Activated T-helper 9 cell treated with anti-CD3 and anti-CD28 coated beads, Interleukin-2, amount 50 U/mL, for 16 hours (primary cell): ENCODE data around the gene ABI3BP.

Experiments used
- DNase-seq: peaks from one replicate; pipeline ENCODE4 v3.0.0-alpha.2; 2020; ENCODE audit warnings: low read depth

Gene ABI3BP

DNA sequence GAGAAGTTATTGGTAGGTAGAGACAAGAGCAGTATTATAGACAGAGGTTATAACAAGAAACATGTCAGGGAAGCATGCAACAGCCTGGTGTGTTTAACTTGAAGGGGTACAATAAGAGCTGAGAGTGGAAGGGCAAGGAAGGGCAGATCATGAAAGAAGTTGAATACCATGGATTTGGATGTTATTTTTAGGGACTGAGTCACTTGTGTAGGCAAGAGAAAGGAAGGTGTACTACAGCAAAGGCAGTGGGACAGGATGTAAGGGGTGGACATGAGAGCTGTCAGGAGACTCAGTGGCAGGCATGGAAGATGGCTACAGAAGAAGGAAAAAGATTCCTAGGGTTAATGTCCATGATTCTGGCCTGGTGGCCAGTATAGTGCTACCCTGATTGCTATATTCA is 217.6 kb downstream of the ABI3BP start:
- no peak for DNase-seq

DNA sequence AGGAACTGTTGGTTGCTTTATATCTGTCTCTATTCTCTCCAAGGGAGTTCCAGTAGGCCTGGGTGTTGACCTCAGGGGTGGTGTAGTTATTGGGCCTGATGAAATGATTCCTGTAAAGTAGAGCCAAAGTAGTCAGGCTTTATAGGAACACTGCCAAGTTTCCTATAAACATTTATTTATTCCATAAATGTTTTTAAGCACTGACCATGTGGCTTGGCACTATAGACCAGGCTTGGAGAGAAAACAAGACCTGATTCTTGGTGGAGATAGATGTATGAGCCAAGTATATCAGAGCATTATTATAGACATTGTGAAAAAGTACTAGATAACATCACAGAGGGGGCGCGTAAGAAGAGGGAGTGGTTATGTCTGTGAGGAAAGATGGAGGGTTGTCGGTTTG is 218.0 kb downstream of the ABI3BP start:
- DNase-seq, result no peak

DNA sequence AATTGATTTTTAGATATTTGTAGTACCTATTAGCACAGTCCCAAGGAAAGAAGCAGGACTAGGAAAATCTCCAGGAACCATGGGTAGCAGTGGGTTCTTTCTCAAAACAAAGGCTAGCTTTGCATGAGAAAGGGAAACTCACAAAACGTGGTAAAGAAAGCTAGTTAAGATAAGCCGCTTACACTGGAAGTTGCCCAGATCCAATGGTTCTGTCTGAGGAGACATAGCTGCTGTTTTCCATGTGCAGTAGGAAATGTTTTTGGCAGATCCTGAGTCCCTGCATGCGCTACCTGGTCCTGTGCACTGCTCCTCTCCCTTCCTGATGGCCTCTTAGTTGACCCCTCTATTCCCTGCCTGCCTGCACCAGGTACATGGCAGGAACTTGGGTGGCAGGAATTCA is 223.5 kb downstream of the ABI3BP start:
- DNase-seq, result no peak

DNA sequence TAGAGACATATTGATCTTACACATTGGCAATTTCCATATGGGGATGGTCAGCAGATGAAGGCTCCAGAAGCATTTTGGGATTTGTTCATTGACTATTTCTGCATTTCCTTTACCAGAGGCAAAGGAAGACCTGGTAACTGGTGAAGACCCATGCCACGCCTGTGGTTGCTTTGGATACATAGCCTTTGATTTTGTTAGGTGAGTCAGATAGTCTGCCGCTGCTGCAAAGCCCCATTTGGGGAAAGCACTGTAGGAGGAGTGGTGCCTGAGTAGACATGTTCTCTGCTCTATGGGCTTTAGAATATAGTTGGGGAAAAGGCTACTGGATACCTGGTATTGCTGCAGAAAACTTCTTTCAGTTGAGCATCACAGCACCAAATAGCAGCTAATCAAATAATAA is 227.2 kb downstream of the ABI3BP start:
- no peak for DNase-seq

DNA sequence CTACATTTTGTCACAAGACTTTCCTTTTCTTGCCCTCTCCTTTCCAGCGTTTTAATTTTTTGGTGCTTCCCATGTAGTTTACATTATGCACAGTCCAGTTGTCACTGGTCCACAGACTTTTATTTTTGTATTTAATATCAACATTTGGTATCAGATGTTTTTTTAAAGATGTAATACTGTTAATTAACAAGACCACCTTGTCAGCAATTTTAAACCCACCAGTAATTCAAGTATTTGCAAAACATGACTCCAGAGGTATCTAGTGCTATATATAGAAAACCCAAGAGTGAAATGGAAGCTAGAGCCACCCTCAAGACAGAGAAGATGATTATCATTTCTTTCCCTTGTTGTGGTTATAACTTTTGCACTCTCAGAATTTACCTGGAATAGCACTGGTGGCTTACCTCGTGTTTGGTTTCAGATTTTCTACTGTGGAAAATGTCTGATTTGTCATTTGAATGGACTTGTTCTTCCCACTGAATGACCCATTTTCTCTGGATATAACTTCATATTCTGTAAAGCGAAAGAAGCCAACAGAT is 227.7 kb downstream of the ABI3BP start:
- DNase-seq, result no peak

DNA sequence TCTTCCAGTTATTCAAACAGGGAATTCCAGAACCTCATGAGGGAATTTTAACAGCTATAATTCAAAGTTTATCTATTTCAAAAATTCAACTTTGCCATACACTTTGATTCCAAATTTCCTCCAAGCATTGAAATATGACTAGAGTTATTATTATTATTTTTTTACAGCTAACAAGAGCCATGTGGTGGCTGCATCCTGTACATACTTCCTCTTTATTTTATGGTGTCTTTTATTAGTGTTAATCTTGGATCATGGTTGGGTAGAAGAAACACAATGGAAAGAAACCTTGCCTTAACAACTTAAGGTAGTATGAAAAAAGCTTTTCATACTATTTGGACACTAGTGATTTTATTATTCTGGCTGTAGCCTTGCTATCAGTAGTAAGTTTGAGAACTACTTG is 231.3 kb downstream of the ABI3BP start:
- DNase-seq, result no peak

DNA sequence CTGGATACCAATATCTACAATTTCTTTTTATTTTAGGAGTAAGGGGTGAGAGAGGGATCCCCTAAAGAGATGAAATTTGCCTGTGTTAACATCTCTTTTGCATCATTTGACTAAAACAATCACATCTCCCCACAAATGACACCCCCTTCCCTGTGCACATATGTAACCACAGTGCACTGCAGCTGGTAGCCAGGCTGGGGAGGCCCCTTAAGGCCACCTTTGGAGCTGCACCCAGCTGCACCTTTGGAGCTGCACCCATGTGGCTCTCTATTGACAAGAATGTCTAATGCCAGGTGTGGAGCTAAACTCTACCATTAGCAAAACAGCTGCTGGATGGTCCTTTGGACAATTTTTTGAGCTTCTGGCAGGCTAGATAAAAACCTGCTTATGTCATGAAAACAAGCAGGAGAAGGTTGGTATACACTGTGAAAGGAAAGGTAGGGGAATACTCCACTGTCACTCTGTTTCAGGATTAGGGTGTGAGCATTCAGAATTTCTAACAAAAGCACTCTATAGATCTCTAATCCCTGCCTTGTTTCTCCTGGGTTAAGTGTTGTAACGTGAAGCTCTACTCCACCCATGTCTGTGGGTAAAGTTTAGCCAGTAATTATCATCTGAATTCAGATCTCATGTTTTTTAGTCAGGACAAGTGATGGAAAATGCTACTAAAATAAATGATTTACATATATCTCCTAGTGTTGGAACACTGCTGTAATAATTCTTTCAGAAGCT is 231.8 kb downstream of the ABI3BP start:
- no peak for DNase-seq

DNA sequence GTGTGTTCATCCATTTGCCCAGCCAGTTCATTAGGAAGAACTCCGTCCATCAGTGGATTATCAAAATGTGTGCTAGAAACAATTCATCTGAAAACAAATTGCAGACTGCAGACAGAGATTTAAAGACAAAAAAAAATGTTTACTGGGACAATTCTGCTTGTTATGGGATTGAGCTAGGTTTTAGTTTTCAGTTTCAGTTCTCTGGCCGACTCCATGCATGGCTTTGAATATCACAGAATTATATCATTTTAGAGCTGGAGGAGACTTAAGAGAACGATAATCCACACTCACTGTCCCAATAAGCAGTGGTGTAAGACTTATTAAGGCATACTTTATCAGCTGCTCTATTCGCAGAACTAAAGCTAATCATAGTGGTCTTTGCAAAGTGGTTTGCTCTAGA is 232.8 kb downstream of the ABI3BP start:
- no peak for DNase-seq

DNA sequence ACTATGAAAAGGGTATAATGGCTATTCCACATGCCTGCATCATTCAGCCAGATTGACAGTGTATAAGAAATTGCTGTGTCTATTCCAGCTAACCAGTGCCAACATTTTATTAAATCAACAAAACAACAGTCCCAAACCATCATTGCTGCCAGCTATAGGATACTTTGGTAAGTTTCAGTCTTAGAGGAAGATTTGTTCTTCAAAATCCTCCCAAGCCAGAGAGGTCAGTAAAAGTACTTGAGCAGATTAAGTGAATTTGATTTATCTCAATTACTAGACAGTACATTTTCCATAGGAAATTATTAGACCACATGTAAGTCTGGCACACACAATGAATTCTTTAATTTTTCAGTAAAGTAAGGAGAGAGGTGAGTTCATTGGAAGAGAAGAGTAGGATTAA is 233.3 kb downstream of the ABI3BP start:
- no peak for DNase-seq

DNA sequence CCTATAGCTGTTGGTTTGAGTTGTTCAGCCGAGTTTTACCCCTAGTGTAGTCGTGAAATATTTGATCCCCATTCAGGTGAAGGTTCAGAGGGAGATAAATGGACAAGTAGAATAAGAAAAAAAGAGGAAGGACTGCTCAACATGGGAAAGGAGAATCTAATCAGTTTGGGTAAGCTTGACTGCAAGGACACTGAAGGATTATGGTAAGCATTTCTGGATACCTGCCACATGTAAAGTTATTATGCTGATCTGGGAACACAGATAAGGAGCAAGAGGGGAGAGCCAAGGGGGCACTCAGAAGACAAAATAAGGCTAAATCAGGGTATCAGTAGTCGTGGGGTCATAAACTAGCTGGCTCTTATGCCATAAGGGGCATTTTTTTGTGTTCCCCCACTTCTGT is 234.1 kb downstream of the ABI3BP start:
- no peak for DNase-seq

DNA sequence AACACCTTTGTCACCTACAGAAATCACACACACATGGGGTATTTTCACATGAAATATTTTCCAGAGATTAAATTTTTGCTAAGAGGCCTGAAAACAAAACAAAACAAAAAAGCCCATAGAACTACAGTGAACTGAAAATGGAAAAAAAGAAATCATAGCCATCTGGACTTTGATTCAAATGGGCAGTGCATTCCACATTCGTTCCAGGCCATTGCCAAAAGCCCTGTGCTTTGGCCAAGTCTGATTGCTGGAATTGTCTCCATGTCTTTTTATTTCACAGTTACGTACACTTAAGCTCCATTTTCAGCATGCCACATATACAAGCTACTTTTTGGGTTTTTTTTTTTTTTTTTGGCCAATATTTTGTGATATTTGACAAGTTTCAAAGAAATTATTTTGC is 236.8 kb downstream of the ABI3BP start:
- DNase-seq, result no peak

DNA sequence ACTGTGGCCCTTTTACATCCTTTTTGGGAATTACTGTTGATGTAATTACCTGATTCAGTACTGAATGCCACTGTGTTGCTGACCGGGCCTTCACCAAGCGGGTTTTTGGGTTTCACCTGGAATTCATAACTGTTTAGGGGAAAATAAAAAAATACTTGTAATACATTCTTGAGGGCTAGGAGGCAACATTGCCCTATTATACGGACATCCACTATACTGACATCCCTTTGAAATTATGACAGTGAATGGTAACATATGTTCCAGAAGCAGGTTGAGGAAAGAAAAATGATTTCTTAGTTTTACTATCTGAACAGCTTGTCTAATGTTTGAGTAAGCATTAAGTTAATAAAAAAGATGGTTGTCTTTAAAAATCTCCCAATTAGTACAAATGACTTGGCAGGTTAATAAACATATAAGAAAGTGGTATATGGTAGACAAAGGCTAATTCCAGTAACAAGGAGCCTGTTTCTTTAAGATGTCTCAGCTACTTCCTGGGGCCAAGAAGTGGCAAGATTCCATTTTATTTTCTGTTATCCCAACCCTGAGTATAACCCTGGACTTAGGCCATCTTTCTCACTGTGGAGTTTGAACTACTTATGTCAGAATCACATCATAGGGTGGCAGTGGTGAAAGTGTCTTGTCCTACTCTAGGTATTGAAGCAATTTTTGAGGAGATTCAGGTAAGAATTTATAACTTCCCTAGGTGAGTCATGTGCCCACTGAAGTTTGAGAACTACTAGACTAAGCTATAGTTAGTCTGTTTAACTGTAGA is 238.5 kb downstream of the ABI3BP start:
- DNase-seq, result no peak

DNA sequence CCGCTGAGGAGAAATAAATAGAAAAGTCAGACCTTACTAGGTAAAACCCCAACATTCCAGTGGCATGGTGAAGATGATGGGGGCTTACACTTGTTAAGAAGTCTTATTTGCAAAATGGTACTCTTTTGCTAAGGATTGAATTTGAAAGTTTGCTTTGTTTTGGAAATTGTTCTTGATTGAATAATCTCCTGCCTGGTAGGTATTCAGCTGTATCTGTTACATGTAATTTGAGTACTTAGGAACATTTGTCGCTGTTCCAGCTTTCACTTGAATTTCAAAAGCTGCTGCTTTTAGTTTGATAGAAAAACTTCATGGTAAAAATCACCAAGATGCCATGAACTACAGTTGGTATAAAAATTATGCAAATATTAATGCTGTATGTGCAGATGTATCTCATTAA is 239.4 kb downstream of the ABI3BP start:
- no peak for DNase-seq

DNA sequence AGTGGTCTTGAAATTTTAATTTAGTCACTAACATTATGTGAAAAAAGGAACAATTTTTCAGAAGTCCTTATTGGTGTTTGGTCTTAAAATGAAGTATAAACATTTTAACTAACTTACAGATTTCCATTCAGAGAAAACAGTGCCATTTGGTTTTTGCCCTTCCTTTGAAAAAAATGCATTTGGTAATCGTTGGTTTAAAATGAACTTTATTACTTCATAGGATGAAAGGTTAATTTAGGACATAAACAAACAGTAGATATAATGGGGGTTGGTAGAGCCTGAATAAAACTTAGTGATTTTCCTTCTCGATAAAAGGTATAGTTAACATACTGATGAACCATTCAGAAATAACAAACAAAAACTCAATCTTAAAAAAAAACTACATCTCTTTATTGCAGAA is 244.3 kb downstream of the ABI3BP start:
- DNase-seq, result no peak

DNA sequence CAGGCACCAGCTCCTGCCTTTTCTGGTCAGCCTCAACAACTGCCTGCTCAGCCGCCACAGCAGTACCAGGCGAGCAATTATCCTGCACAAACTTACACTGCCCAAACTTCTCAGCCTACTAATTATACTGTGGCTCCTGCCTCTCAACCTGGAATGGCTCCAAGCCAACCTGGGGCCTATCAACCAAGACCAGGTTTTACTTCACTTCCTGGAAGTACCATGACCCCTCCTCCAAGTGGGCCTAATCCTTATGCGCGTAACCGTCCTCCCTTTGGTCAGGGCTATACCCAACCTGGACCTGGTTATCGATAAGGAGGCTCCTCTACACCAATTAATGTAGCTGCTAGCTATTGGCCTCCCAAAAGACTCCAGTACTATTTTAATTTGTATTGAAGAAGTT is 245.0 kb downstream of the ABI3BP start:
- DNase-seq, result no peak

DNA sequence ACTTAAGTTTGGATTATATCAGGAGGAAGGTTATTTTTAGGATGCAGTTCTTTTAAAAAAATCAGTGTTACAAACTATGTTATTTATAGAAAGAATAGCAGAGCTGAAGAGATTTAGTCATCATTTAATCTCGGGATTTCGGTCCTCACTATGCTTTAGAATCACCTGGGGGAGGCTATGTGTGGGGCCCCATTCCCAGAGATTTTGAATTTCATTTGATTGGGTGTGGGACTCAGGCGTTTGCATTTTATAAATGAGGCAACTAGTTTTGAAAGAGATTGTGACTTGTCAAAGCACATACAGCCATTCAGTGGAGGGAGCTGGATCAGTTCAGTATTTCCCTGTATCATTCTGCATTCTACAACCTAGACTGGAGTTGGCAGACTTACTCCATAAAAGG is 247.1 kb downstream of the ABI3BP start:
- no peak for DNase-seq

DNA sequence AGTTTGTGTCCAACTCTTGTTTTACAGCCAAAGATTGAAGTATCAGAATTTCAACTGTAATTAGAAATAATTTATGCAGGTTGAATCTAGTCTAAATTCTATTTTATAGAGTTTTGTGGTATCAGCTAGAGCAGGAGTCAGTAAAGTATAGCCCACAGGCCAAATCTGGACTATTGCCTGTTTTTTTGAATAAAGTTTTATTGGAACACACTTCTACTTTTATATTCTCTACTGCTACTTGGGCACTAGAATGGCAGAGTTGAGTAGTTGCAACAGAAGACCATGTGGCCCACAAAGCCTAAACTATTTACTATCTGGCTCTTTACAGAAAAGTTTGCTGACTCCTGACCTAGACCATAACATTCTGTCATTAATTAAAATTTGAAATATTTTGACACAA is 247.6 kb downstream of the ABI3BP start:
- no peak for DNase-seq

DNA sequence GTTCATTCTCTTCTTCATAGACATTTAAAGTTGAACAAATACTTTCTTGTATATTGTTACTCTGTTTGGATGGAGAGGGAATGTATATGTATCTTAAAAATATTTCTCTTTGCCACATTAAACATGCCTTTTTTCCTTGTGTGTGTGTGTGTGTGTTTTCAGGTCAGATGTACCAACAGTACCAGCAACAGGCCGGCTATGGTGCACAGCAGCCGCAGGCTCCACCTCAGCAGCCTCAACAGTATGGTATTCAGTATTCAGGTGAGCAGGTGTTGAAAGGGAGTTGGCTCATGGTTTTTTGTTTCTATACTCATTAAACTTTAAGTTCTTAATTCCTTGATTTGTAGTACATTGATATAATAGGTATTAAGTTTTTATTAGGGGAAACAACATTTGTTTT is 248.6 kb downstream of the ABI3BP start:
- DNase-seq, result no peak

DNA sequence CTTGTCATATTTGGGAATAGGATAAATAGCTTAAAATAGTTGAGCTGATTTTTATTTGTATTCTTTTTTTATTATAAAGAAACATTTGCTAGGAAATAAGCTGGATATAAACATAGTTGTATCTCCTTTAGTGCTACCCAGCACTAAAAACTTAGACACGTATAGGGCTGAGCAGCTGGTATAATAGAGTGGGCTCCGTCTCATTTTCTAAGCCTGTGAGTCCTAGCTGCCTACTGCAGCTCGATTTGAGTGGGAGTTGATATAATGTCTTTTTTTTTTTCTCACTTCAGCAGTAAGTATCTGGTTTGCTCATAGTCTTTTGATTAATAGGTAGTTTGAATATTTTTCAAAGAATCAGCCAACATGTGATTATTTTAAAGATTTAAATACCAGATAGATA is 249.7 kb downstream of the ABI3BP start:
- DNase-seq, result no peak

DNA sequence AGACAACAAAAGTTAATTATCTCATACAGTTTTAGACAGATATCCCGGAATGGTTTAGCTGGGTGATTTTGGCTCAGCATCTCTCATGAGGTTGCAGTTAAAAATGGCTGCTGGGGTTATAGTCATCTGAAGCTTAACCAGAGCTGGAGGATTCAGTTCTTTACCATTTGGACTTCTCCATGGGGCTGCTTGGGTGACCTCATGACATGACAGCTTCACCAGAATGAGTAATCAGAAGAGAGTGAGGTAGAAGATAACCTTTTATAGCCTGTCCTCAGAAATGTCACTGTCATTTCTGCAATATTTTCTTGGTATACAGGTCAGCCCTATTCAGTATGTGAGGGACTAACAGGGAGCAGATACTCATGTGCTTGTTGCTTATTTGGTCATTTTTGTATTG is 253.0 kb downstream of the ABI3BP start:
- DNase-seq, result no peak

DNA sequence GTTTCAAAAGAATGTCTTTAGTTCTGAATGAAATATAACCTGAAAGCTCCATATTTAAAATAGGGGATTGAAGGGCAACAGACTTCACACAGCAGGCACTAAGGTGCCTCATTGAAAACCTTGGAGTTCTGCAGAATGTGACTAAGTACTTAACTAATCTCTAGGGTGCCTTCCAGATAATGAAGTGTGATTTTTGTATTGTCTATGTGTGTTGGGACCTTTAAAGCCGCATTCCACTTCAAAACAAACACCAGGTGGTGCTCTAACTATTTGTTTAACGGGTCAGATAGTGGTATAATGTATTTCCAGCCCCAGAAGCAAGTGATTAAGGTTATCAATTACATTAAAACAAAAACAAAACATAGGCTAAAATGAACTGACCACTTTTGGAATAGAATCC is 255.9 kb downstream of the ABI3BP start:
- no peak for DNase-seq

DNA sequence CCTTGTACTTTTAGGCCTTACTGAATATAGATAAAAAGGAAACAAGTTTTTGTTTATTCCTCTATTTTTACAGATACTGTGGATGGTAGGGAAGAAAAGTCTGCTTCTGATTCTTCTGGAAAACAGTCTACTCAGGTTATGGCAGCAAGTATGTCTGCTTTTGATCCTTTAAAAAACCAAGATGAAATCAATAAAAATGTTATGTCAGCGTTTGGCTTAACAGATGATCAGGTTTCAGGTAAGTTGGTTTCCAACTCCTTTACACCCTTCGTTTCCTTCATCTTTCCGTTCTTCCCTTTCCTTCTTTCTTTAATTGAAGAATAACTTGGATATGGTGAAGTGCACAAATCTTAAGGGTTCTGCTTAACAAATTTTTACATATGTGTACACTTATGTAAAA is 260.8 kb downstream of the ABI3BP start:
- DNase-seq, result no peak

DNA sequence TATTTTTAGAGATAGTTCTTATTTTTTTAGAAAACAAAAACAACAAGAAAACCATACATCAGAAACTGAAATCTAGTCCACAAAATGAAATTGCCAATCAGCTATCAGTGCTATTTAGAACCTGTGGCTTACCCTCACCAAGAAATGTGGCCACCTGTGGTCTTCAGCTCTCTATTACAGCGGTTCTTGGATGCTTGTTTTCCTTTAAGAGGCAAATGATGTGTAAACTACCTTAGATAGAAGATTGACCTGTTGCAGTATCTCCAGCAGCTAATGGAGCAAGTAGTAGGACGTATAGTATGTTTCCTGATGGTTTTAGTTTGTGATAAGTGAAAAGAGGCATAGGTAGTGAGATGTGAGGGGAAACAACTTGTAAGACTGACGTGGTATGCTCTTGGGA is 262.7 kb downstream of the ABI3BP start:
- DNase-seq, result no peak

DNA sequence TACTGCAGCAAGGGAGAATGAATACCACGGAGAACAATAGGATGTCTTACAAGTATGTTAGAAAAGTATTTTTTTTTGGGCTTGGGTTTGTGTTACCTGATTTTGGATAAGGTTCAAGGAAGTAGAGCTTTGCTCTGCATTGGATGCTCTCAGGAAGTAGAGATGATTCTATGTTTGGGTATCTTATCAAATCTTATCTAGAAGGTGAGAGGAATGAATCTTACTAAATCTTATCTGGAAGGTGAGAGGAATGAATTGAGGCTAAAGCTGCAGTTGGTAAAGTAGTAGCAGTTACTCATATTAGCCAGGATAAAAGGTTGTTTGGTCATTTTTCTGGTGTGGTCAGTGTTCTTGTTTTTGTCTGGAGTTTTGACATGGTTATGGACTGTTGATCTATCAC is 266.5 kb downstream of the ABI3BP start:
- no peak for DNase-seq
